GM12873 (cell line): ENCODE data around the gene PLEKHO1.

ENCODE experiments used
- CTCF ChIP-seq: IDR thresholded peaks from 2 replicates; pipeline ENCODE4 v1.5.1; 2012; ENCODE audit warnings: low read depth, mild to moderate bottlenecking, moderate library complexity, low read length, control low read depth; ENCODE audit not compliant: insufficient read depth; ENCODE audit errors: missing control alignments

PLEKHO1 gene

GRCh38 chr1:150159550-150159949 lies 9.8 kb downstream of the PLEKHO1 start:
- TF ChIP-seq CTCF, result no peak

DNA sequence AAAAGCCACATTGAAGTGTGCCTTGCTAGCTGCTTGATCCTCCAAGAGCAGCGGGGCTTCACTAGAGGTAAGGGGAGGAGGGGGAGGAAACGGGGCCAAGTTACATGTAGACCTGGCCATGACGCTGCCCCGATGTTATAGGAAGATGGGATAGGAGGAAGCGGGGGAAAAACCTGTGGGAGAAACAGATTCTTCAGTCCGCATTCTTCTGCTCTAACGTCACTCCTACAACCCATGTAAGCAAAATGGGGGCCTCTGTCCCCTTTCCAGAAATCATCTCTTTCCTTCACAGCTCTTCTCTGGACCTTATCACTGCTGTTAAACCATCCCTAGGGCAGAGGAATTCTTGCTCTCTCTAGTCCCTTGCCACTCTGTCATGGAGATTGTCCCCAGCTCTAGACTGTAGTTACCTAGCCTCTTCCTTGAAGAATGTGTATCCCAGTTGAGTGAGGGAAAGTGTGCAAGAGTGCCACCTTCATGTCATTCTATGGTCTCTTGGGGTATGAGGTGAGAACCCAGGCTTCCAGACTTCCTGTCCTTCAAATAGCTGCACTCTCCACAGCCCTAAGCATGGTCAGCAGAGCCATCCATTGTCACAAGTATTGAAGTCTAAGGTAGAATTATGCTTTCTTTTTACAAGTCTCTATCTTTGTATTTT lies 11.4 kb downstream of the PLEKHO1 start:
- no peak for TF ChIP-seq CTCF

DNA sequence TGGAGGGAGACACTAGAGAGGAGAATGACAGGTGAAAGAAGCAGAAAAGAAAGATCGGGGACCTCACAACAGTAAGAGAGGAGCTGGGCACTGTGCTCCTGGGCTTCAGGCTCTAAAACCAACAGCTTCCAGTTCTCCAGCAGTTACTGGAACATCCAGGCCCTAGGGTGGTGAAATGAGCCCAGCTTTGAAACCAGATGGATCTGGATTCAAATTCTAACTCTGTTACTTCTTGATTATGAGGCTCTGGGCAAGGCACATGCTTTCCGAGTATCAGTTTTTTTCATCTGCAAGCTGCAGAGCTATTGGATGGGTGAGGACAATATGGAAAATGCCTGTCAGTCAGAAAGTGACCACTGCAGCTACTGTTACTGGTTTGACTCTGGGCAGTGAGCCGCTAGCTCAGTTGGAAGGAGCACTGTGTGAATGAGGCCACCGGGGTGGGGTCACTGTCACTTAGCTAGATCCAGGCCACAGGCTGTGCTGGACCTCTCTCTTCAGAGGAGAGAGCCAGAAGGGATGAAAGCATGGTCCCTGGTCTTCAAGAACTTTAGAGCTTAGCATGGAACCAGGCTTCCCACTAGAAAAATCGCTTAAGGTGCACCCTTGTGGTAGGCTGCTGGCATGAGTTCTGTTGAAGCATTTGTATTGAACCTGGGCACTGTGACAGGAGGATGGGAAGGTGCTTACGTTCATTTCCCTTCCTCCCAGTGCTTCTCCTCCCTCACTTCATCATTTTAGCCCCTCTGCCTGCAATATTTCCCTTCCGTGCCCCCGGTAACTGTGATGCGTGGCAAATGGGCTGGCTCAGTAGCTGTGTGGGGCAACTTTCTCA lies 12.2 kb downstream of the PLEKHO1 start:
- peak; percentile 38 for TF ChIP-seq CTCF

DNA sequence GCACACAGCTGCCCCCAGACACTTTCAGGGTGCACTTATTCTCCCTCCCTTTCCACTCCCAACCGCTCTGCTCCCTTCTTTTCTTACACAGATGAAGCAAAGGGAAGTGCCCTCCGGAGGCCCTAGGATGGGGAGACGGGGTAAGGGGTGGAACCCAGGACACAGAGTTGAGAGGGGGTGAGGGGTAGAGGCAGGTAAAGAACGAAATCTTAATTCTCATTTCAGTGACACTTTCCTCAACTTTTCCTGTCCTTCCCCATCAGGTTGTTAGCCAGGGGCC lies 12.8 kb downstream of the PLEKHO1 start:
- TF ChIP-seq CTCF, result no peak

DNA sequence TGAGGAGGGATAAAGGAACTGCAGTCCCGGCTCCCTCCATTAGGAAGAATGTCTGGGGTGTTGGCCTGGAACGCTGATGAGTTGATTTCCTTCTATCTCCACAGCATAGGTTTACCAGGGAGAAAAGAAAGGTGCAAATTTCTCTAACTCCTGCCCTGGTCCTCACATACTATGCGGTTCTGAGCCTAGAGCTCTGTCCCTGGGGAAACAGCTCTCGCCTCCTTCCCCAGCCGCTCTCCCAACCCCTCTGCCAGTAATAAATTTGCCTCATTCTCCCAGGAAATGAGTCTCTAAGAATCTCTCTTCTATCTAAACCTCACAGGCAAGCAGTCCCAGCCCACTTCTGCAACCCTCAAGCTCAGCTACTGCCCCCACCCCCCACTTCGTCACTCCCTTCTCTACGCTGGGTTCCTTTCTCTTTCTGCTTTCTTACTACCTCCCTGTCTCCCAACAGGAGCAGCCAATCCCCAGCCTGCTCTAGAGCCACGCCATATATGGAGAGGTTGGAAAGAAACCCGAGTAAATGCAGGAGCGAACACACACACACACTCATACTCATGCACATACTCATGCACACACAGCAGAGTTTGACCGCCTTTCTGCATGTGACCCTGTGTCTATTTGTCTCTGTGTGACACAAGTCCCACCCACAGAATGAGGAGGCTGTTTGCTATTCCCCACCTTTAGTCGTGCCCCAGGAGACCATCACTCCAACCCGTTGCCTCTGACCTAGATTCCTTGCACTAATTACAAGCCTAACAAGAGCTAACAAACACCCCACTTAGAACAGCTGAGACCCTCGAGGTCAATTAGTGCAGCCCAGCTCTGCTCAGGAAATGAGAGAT lies 13.4 kb downstream of the PLEKHO1 start:
- no peak for TF ChIP-seq CTCF

GRCh38 chr1:150164224-150164623 lies 14.5 kb downstream of the PLEKHO1 start:
- no peak for TF ChIP-seq CTCF

DNA sequence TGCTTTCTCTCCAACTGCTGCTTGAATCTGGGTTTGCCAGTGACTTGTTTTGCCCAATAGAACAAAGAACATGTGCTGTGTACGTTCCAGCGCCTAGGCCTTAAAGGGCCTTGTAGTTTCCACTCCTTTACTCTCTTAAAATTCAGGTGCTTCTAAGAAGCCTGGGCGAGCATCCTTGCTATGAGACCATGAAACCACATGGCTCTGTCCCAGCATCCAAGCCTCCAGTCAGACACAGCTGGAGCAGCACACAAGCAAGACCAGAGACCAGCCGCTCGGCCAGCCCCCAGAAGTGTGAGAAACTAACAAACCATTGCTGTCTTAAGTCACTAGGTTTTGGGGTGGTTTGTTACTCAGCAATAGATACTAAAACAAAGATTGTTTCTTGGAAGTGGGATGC lies 15.1 kb downstream of the PLEKHO1 start:
- no peak for TF ChIP-seq CTCF
